SU-DHL-6 (cell line): ENCODE measurements around the gene ANKS4B.
"Not testable (repeated sequence)": the region's sequence is repeated elsewhere in the genome, so short reads cannot be mapped to it uniquely, and the experiment has no call there.

Experiments used
- H2AFZ ChIP-seq: fragments of 200-600 bp; sonication (generic); 2 replicates; pipeline ENCODE4 v1.6.1; 2014; ENCODE audit warnings: low read depth, mild to moderate bottlenecking, moderate library complexity, mixed read lengths, antibody characterized with exemption, low read length; ENCODE audit not compliant: severe bottlenecking
- H3F3A ChIP-seq: fragments of 200-600 bp; shearing (Covaris generic); 2 replicates; pipeline ENCODE4 v1.6.0; 2016; ENCODE audit warnings: antibody characterized with exemption, mild to moderate bottlenecking; ENCODE audit not compliant: insufficient read depth
- H3K27ac ChIP-seq: fragments of 200-600 bp; sonication (generic); 2 replicates; pipeline ENCODE4 v1.5.1; 2016; ENCODE audit warnings: low read depth, mild to moderate bottlenecking, low read length, moderate library complexity, mixed read lengths
- H3K27me3 ChIP-seq: fragments of 200-600 bp; sonication (generic), shearing (Covaris generic); 2 replicates; pipeline ENCODE4 v1.6.0; 2014; ENCODE audit warnings: mild to moderate bottlenecking, low read length
- H3K36me3 ChIP-seq: fragments of 200-600 bp; sonication (generic); 2 replicates; pipeline ENCODE4 v1.6.1; 2014; ENCODE audit warnings: mild to moderate bottlenecking, low read length, mixed read lengths
- H3K4me2 ChIP-seq: fragments of 300-600, 200-600 bp; shearing (Covaris generic), sonication (generic); 2 replicates; pipeline ENCODE4 v1.6.0; 2014; ENCODE audit warnings: low read length, low read depth, mild to moderate bottlenecking; ENCODE audit not compliant: poor library complexity, severe bottlenecking
- H3K4me3 ChIP-seq: fragments of 200-600 bp; sonication (generic); 2 replicates; pipeline ENCODE4 v1.5.1; 2014; ENCODE audit warnings: antibody characterized with exemption, low read length, mild to moderate bottlenecking, mixed read lengths; ENCODE audit not compliant: insufficient read depth, poor library complexity, severe bottlenecking
- H3K79me2 ChIP-seq: fragments of 200-600 bp; sonication (generic); 2 replicates; pipeline ENCODE4 v1.6.1; 2014; ENCODE audit warnings: mild to moderate bottlenecking, low read length, moderate library complexity; ENCODE audit not compliant: insufficient read depth
- H3K9ac ChIP-seq: fragments of 200-600 bp; sonication (generic); 2 replicates; pipeline ENCODE4 v1.7.0; 2014; ENCODE audit warnings: mild to moderate bottlenecking, low read length
- H3K9me2 ChIP-seq: fragments of 200-600 bp; sonication (generic); replicated peaks from 2 replicates; pipeline ENCODE4 v1.6.1; 2014; ENCODE audit warnings: low read length; ENCODE audit not compliant: insufficient read depth
- H3K9me3 ChIP-seq: fragments of 200-600 bp; sonication (generic); 2 replicates; pipeline ENCODE4 v1.6.1; 2014; ENCODE audit warnings: low read length, mixed read lengths; ENCODE audit not compliant: insufficient read depth
- H4K20me1 ChIP-seq: fragments of 200-600 bp; sonication (generic); 2 replicates; pipeline ENCODE4 v1.6.1; 2014; ENCODE audit warnings: low read depth, mild to moderate bottlenecking, antibody characterized with exemption, low read length, moderate library complexity, mixed read lengths
- EZH2phosphoT487 ChIP-seq: fragments of 200-600 bp; sonication (generic), shearing (Covaris generic); conservative IDR thresholded peaks from 2 replicates; pipeline ENCODE4 v1.6.1; 2018; ENCODE audit warnings: mild to moderate bottlenecking, antibody characterized with exemption, low read length, moderate library complexity, mixed read lengths
- TF ChIP-seq, protein P1 (sequence below): fragments of 200-600 bp; sonication (generic); IDR thresholded peaks from one replicate; pipeline ENCODE4 v1.5.1; 2017; ENCODE audit warnings: antibody characterized with exemption, mild to moderate bottlenecking, low read length, moderate library complexity; ENCODE audit not compliant: insufficient read depth, poor library complexity, severe bottlenecking

The ANKS4B gene

DNA sequence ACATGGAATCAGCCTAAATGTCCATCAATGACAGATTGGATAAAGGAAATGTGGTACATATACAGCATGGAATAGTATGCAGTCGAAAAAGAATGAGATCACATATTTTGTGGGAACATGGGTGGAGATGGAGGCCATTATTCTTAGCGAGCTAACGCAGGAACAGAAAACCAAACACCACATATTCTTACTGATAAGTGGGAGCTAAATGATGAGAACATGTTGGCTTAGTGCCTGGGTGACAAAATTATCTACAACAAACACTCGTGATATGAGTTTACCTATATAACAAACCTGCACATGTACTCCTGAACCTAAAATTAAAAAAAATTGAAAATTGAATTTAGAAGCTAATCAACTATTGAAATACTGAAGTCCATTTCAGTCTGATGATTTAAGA is 6.1 kb downstream of the ANKS4B start:
- H3K4me2 ChIP-seq = no peak overlapping the region
- H3K27ac ChIP-seq = no peak overlapping the region
- H3K27me3 ChIP-seq = no peaks in the 10 kb centered on the region
- TF ChIP-seq, protein P1, sequence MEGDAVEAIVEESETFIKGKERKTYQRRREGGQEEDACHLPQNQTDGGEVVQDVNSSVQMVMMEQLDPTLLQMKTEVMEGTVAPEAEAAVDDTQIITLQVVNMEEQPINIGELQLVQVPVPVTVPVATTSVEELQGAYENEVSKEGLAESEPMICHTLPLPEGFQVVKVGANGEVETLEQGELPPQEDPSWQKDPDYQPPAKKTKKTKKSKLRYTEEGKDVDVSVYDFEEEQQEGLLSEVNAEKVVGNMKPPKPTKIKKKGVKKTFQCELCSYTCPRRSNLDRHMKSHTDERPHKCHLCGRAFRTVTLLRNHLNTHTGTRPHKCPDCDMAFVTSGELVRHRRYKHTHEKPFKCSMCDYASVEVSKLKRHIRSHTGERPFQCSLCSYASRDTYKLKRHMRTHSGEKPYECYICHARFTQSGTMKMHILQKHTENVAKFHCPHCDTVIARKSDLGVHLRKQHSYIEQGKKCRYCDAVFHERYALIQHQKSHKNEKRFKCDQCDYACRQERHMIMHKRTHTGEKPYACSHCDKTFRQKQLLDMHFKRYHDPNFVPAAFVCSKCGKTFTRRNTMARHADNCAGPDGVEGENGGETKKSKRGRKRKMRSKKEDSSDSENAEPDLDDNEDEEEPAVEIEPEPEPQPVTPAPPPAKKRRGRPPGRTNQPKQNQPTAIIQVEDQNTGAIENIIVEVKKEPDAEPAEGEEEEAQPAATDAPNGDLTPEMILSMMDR = no peak
- no peak for TF ChIP-seq EZH2phosphoT487
- no peaks in the 10 kb centered on the region for H3K9me3 ChIP-seq
- no peak overlapping the region for H3K9ac ChIP-seq
- H3K36me3 ChIP-seq = no peaks in the 10 kb centered on the region
- no peak overlapping the region for H2AFZ ChIP-seq
- H4K20me1 ChIP-seq = no peaks in the 10 kb centered on the region
- H3F3A ChIP-seq = no peaks in the 10 kb centered on the region
- no peaks in the 10 kb centered on the region for H3K9me2 ChIP-seq
- H3K4me3 ChIP-seq = no peak overlapping the region
- no peaks in the 10 kb centered on the region for H3K79me2 ChIP-seq

DNA sequence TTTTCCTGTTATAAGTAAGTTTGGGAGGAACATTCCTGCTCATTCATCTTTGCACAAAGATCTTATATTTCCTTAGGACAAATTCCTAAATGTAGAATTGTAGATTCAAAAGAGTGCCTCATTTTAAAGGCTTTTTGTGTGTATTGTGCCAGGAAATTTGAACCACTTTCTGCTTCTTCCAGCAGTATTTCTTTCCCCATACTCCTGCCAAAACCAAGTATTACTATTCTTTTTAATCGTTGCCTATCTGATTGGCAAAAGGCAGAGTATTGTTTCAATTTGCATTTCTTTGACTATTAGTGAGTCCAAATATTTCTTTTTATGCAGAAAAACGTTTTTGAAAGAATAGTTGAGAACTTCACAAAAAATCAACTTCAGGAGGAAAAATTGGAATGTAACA is 9.3 kb downstream of the ANKS4B start:
- no peak for TF ChIP-seq EZH2phosphoT487
- TF ChIP-seq, protein P1 = no peak

DNA sequence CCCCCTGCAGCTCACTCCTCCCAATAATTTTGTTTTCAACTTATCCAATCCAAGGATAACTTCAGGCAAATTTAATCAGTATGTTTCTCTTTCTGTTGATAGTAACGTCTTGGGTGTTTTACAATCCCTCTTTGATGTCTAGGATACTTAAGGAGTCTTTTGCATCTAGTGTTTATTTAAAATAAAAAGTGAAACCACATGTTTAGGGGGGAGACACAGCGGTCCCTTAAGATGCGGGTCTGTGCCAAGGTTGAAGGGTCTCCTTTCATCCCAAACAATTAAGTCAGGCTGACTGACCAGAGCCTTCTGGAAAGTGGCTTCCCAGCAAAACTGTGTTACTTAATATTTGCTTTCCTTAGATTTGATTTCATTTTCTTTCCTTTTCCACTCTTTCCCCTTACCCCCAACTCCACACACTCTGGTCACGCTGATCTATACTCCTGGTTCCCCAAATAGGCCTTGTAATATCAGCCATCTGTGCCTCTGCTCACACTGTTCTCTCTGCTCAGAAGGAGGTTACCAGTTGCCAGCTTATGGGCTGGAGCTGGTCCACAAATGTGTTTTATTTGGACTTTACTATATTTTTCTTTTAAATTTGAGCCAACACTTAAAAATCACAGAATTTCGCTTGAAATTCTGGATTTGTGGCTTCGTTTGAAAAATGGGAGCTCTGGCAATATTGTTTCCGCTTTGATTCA is 11.2 kb downstream of the ANKS4B start:
- no peak overlapping the region for H3K27ac ChIP-seq
- no peak overlapping the region for H3K4me3 ChIP-seq
- H4K20me1 ChIP-seq = no peaks in the 10 kb centered on the region
- no peaks in the 10 kb centered on the region for H3K27me3 ChIP-seq
- no peak overlapping the region for H2AFZ ChIP-seq
- no peak overlapping the region for H3K9ac ChIP-seq
- TF ChIP-seq, protein P1 = no peak
- no peak for TF ChIP-seq EZH2phosphoT487
- H3K9me2 ChIP-seq = no peaks in the 10 kb centered on the region
- H3K4me2 ChIP-seq = no peak overlapping the region
- no peaks in the 10 kb centered on the region for H3F3A ChIP-seq
- no peaks in the 10 kb centered on the region for H3K36me3 ChIP-seq
- H3K9me3 ChIP-seq = no peaks in the 10 kb centered on the region
- no peaks in the 10 kb centered on the region for H3K79me2 ChIP-seq

More for the DNA sequence above, 9.3 kb downstream of the ANKS4B start:
- H3K9me2 ChIP-seq = no peaks in the 10 kb centered on the region
- H3K4me2 ChIP-seq = no peak overlapping the region
- no peaks in the 10 kb centered on the region for H3K27me3 ChIP-seq
- no peaks in the 10 kb centered on the region for H3K36me3 ChIP-seq
- H3K9me3 ChIP-seq = no peaks in the 10 kb centered on the region
- no peaks in the 10 kb centered on the region for H3F3A ChIP-seq
- H3K9ac ChIP-seq = no peak overlapping the region
- H4K20me1 ChIP-seq = no peaks in the 10 kb centered on the region
- no peak overlapping the region for H3K27ac ChIP-seq
- H2AFZ ChIP-seq = no peak overlapping the region
- H3K79me2 ChIP-seq = no peaks in the 10 kb centered on the region
- no peak overlapping the region for H3K4me3 ChIP-seq

DNA sequence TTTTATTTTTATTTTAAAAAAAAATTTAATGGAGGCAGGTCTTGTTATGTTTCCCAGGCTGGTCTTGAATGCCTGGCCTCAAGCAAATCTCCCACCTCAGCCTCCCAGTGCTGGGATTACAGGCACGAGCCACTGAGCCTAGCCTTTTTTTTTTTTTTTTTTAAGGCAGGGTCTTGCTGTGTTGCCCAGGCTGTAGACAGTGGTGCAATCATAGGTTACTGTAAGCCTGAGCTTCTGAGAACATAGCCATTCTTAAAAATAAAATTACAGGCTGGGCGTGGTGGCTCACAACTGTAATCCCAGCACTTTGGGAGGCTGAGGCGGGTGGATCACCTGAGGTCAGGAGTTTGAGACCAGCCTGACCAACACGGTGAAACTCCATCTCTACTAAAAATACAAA is 14.7 kb downstream of the ANKS4B start:
- not testable (repeated sequence) for H3K4me2 ChIP-seq, H3K9me2 ChIP-seq, H3K9ac ChIP-seq, H3K36me3 ChIP-seq, H3K79me2 ChIP-seq, H4K20me1 ChIP-seq, H3K9me3 ChIP-seq, H3K4me3 ChIP-seq, H3F3A ChIP-seq, H2AFZ ChIP-seq, H3K27me3 ChIP-seq, H3K27ac ChIP-seq
